GM12878 (cell line): Measurements from ENCODE around the gene OSBPL2.

ENCODE experiments used
- BMI1 ChIP-seq: fragments of 450-650 bp; IDR thresholded peaks from 2 replicates; pipeline ENCODE4 v1.6.1; 2016; ENCODE audit warnings: mild to moderate bottlenecking, moderate library complexity, borderline replicate concordance
- CHD4 ChIP-seq: fragments of 200-600 bp; sonication (generic); IDR thresholded peaks from 2 replicates; pipeline ENCODE4 v1.6.1; 2016; ENCODE audit warnings: mild to moderate bottlenecking
- NFYA ChIP-seq: IDR thresholded peaks from 2 replicates; pipeline ENCODE4 v1.6.1; 2011; ENCODE audit warnings: low read depth, mild to moderate bottlenecking, low read length, improper control_type of control experiment, borderline replicate concordance
- POLR2A ChIP-seq: IDR thresholded peaks from 2 replicates; pipeline ENCODE4 v1.6.1; 2011; ENCODE audit warnings: low read depth, mild to moderate bottlenecking, low read length
- POLR2AphosphoS5 ChIP-seq: IDR thresholded peaks from 2 replicates; pipeline ENCODE4 v1.6.1; 2011; ENCODE audit warnings: mild to moderate bottlenecking, low read length, inconsistent platforms
- POU2F2 ChIP-seq: IDR thresholded peaks from 3 replicates; pipeline ENCODE4 v1.6.1; 2011; ENCODE audit warnings: low read depth, mild to moderate bottlenecking, low read length, borderline replicate concordance
- SMAD1 ChIP-seq: fragments of 450-650 bp; IDR thresholded peaks from 2 replicates; pipeline ENCODE4 v1.6.1; 2018; ENCODE audit warnings: mild to moderate bottlenecking, low read depth; ENCODE audit not compliant: partially characterized antibody
- TAF1 ChIP-seq: IDR thresholded peaks from 2 replicates; pipeline ENCODE4 v1.6.1; 2011; ENCODE audit warnings: mild to moderate bottlenecking, low read depth, low read length, borderline replicate concordance
- YY1 ChIP-seq: IDR thresholded peaks from 2 replicates; pipeline ENCODE4 v1.6.1; 2011; ENCODE audit warnings: low read depth, mild to moderate bottlenecking, low read length
- ZSCAN29 ChIP-seq: fragments of 450-650 bp; IDR thresholded peaks from 2 replicates; pipeline ENCODE4 v1.6.1; 2017; ENCODE audit warnings: mild to moderate bottlenecking, moderate library complexity
- TF ChIP-seq, protein P1 (sequence below), 3 experiments: IDR thresholded peaks in 2 of 3; conservative IDR thresholded peaks in 1 of 3; 2 replicates each; pipeline ENCODE4 v1.5.1; 2011; ENCODE audit warnings: low read depth in 3 of 3, low read length in 3 of 3, mild to moderate bottlenecking in 3 of 3, control low read depth in 2 of 3, moderate library complexity in 2 of 3, inconsistent platforms in 1 of 3, mixed read lengths in 1 of 3; ENCODE audit not compliant: control insufficient read depth in 2 of 3, insufficient read depth in 1 of 3; ENCODE audit errors: extremely low read depth in 1 of 3
- TF ChIP-seq, protein P2 (sequence below): IDR thresholded peaks from 2 replicates; pipeline ENCODE4 v1.6.1; 2011; ENCODE audit warnings: borderline replicate concordance, low read depth, mild to moderate bottlenecking, moderate library complexity, low read length; ENCODE audit not compliant: insufficient read depth, poor library complexity, severe bottlenecking

DNA sequence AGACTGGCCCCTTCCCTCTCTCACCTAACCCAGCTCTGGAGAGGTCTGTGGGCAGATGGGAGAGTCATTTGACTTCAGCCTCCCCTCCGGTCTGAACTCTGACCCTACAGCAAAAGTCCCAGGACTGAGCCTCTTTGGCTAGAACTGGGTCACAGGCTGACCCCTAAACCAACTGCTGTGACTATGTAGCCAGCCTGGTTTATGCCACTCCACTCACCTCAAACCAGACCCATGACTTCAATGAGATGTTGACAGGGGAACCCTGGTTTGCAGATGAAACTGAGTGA lies 864 bp upstream of the OSBPL2 start:
- TF ChIP-seq POLR2AphosphoS5 (no peak), ZSCAN29 (no peak), CHD4 (no peak), YY1 (no peak), POU2F2 (no peak), SMAD1 (no peak), POLR2A (no peak), BMI1 (no peak), NFYA (no peak), TAF1 (no peak)
- TF ChIP-seq, protein P1, sequence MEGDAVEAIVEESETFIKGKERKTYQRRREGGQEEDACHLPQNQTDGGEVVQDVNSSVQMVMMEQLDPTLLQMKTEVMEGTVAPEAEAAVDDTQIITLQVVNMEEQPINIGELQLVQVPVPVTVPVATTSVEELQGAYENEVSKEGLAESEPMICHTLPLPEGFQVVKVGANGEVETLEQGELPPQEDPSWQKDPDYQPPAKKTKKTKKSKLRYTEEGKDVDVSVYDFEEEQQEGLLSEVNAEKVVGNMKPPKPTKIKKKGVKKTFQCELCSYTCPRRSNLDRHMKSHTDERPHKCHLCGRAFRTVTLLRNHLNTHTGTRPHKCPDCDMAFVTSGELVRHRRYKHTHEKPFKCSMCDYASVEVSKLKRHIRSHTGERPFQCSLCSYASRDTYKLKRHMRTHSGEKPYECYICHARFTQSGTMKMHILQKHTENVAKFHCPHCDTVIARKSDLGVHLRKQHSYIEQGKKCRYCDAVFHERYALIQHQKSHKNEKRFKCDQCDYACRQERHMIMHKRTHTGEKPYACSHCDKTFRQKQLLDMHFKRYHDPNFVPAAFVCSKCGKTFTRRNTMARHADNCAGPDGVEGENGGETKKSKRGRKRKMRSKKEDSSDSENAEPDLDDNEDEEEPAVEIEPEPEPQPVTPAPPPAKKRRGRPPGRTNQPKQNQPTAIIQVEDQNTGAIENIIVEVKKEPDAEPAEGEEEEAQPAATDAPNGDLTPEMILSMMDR (IDR thresholded peaks at IDR 0.05 in 2 of 3, conservative IDR thresholded peaks at IDR 0.05 in 1 of 3; ENCODE audit: control insufficient read depth in 2 of 3, extremely low read depth in 1 of 3, insufficient read depth in 1 of 3, low read depth in 3 of 3, low read length in 3 of 3) = no peak
- TF ChIP-seq, protein P2, sequence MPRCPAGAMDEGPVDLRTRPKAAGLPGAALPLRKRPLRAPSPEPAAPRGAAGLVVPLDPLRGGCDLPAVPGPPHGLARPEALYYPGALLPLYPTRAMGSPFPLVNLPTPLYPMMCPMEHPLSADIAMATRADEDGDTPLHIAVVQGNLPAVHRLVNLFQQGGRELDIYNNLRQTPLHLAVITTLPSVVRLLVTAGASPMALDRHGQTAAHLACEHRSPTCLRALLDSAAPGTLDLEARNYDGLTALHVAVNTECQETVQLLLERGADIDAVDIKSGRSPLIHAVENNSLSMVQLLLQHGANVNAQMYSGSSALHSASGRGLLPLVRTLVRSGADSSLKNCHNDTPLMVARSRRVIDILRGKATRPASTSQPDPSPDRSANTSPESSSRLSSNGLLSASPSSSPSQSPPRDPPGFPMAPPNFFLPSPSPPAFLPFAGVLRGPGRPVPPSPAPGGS = no peak
